Inflammatory macrophage (primary cell): Measurements from ENCODE around the gene LDLRAD3.
"Not testable (repeated sequence)": the region's sequence is repeated elsewhere in the genome, so short reads cannot be mapped to it uniquely, and the experiment has no call there.

Source experiments
- DNase-seq, 2 donors: peaks; one replicate each; pipeline ENCODE4 v3.0.0-alpha.2; 2020 to 2022

The LDLRAD3 gene

DNA sequence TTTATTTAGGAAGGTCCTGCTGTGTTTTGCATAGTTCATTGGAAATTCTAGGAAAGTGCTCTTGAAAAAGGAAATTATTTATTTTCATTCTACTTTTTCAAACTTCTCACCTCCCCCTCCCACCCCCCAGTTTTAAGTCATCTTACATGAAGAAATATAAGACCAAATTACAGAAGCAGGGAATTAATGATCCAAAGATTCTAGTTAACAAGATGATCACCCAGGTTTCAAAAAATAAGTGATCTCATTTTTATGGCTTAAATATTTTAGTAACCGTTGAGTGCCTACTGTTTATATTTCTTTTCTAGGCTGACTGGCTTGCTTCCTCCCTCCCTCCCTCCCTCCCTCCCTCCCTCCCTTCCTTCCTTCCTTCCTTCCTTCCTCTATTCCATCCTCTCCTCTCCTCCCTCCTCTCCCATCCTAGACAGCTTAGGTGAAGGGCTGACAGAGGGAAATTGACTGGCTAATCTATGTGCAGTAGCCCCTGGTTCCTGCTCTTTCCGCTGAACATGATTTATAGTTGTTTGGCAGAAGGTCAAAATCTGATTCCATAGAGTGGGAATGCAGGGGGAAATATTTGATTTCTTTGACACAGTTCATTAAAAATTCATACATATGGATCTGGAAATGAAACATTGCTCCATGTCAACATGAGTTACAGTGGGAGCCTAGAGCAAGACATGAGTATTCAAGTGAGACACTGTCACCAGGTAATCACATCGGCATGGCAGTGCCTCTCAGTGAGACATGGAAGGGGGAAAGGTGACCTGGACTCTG lies 221.9 kb downstream of the LDLRAD3 start:
- no peak for DNase-seq

DNA sequence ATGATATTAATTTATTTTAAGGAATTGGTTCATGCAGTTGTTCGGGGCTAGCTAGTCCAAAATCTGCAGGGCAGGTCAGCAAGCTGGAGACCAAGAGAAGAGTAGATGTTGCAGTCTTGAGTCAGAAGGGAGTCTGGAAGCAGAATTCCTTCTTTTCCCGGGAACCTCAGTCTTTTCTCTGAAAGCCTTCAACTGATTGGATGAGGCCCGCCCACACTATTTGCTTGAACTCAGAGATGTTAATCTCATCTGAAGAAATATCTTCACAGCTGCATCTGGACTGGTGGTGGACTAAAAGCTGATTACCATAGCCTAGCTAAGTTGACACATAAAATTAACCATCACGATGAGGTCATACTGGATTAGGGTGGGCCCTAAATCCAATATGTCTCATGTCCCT lies 223.2 kb downstream of the LDLRAD3 start:
- no peak for DNase-seq

DNA sequence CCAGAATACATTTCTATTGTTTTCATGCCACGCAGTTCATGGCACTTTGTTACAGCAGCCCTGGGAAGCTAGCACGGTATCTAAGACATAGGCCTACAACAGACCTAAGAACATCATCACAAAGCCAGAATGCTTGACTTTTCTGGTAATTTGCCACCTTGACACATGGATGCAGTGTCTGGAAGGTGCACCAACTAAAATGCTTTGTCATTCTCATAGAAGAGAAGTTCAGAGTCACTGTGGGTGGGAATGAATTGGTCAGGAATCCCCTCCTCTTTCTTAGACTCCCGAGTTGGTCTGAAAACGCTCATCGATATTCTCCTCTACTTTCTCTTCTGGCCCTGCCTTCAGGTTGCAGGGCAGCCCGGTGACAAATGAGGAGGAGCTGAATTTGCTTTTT lies 223.9 kb downstream of the LDLRAD3 start:
- DNase-seq, result no peak

DNA sequence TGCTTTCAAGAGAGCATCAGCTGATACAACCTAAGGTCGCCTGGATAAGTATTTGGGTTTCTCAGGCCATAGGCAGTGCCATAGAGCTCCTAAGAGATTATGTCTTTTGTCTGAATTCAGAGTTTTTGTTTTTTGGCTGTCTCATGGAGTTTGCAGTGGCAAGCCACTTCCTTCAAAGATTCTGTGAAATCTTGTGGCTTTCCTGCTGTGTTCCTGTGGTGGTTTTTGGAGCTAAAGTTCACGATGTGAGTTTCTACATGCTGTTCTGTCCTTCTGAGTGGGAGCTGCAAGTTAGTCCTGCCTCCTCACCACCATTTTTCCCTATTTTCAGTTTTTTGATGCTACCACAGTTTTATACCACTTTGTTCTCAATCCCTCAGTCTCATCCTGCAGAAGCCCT lies 234.0 kb downstream of the LDLRAD3 start:
- peak; percentile 72 to 75 for DNase-seq

DNA sequence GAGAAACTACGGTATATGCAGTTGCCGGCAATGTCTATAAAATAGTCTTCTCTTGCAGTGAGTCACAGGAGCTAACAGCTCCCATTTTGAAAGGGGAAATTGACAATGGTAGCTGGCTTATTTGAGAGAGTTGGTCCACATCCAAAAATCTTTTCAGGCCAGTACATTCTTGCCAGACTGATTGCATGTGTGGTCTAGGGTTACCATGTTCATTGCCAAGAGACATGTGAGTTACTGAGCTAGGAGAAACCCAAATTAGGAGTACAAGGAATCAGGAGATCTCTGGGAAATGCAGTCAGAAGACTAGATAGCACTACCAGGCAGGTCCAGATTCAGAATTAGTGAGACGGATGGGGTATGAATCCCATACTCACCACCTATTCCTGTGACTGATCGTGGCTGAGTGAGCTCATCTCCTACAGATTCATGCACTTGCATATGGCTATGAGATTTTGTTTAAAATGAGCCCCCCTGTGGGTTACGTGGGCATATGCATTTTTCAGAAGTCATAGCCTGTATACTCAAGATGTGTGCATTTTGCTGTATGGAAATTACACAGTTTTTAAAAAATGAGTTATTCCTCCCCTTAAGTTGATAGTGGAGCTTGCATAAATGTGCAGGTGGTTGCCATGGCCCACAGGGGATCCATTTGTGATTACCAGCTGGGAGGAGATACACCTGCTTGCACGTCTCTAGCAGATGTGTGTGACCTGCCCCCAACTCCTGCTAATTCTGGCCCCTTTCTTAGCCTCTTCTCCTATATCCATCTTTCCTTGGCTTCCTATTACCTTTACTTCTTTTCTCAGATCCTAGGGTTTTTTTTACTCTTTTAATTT lies 242.7 kb downstream of the LDLRAD3 start:
- DNase-seq, result no peak

DNA sequence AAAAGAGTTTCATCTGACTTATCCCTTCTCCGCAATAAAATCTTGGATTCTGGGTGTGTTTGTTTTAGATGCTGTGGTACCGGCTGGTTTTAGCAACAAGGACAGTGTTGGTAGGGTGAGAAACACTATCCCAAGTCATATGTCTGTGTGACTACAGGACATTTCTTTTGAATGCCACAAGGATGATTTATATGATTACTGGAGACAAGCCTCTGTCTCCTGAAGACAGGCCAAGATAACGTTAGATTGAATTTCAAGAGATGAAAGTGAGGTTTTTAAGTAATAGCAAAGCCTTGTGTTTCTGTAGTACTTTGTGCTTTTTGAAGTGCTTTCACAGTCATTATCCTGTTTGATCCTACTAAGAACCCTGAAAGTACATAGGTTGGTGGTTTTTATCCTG lies 243.8 kb downstream of the LDLRAD3 start:
- DNase-seq, result no peak

DNA sequence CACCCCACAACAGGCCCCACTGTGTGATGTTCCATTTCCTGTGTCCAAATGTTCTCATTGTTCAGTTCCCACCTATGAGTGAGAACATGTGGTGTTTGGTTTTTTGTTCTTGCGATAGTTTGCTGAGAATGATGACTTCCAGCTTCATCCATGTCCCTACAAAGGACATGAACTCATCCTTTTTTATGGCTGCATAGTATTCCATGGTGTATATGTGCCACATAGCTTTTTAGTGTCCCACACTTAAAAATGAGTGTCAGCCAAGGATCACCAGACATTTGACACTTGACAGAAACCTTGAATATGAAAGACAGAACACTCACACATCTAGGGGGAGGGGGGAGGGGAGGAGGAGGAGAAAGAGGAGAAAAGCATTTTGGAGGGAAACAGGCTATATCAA lies 245.9 kb downstream of the LDLRAD3 start:
- not testable (repeated sequence) for DNase-seq

DNA sequence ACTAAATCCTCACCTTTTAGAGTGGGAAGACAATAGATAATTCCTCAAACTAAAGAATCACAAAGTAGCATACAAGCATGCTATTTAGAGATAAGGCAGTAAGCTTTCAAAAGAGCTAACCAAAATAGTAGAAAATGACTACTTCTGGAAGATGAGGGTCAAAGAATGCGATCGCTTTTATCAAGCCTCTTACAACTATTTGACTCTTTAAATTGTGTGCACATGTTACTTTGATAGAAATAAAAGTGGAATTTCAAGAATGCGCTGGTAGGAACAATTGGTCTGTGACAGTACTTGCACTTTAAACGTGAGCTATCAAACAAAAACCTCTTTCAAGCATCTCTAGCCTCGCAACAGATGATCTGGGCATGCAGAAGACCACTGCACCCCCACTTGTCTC lies 248.1 kb downstream of the LDLRAD3 start:
- no peak for DNase-seq

DNA sequence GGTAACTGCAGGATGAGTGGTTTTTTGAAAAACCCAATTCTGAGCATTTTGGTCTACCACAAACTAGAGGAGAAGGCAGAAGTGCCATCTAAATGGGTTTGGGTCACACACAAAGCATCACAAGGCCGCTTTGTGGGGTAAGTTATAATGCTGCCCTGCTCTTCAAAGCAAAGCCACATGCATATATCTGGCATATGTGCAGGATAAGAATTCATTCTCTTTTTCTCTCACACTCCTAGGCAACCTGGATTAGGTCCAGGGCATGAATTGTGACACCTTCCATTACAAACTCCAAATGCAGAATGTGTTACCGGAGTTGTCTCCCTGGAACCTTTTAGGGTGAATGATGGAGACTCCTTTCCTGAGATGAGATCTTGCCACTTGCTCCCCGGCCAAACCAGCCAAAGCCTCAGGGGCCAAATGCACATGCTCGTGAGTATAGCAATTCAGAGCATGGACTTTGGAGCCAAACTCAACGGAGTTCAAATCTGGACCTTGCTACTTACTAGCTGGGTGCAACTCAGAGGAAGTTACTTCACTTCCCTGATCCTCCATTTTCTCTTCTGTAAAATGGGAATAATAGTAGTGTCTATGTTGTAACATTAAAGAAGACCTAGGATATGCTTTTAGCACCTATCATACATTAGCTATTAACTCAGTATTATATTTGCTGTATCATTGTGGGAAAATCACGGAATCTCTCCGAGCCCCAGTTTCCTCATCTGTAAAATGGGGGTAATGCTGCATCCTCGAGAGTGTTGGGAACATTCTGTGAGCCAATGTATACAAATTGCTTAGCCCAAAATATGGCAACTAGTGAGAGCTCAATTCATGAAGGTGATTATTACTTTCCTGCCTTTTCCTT lies 248.8 kb downstream of the LDLRAD3 start:
- no peak for DNase-seq

DNA sequence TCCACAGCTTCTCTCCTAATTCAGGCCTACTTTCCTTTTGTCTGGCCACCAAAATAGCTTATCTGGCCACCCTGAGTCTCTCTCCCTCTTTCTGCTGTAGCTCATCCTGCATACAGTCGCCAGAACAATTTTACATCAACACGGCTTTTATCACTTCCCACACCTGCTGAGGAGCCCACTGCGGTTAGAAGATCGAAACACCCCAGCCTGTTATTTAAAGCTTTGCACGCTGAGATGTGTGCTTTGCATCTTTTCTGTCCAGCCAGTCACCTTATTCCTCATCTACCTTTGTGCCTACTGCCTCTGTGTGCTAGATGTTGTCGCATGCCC lies 249.4 kb downstream of the LDLRAD3 start:
- no peak for DNase-seq

DNA sequence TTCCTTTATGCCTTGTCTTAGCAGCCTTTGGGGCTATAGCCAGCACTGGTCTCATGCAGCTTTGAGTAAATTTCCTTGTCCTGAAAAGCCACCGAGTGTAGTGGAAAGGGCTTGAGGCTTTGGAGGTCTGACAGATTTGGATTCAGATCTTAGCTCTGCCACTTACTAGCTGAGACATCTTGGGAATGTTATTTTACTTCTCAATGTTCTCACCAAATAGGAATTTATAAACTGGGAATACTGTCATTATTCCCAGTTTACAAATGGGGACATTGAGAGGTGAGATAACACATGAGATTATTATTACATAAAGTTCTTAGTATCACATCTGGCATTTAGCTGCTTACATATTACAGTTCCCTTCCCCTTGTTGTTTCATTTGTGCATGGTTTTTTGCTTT lies 249.9 kb downstream of the LDLRAD3 start:
- DNase-seq, result no peak

DNA sequence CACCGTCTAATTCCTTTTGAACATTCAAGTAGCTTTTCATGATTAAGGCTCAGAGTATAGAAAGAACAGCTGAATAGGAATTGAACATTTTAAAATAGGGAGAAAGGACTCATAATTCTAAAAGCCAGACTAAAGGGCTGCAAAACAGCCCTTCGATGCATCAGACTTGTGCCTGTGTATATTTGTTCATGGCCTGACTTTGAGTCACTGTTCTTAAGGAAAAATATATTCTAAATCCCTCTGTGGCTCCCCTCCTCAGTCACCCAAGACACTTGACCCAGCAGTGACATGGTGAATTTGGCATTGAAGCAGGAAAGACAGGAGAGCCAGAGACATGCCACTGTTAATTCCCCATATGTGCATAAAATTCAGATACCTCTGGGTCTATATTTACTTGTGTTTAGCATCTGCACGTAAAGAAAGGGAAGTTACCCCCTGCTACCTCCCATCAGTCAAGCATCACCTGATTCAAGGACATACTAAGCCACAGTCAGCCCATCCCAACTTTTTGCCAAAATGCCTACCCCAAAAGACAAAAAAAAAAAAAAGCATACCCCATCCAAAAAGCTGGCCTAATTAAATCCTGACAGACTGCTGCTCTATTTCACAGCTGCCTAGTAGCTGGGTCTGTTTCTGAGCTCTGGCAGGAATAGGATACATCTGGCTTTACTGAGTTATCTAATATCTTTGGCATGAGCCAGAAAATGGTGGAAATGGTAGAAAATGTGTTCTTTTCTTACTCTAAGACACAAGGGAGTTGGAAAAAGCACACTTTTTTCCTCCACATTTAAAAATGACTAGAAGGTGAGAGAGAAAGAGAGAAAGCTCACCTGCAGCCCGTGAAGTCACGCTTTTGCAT lies 251.9 kb downstream of the LDLRAD3 start:
- no peak for DNase-seq

DNA sequence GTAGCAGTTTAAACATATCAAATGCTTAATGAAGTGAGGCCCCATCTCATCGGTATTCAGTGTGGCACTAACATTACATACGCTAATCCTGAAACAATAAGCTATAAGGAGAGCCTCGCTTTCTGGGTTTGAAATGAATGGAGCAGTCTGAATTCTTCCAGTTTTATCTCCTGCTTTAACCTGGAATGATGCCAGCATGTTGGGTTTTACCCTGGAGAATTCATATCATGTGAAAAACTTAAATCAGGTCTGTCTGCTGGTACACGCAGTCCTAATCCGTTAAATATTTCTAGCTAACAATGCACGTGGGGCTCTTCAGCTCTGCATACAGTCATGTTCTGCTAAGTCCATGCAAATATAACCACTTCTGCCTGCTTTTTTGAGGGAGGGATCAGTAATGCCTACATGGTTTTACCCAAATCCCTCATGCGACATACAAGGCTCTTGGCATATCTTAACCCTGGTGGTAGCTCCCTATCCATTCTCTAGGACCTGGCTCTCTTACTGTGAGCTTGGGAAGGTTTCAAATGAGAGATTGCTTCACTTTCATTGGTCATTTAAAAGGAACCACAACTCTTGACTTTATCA lies 252.6 kb downstream of the LDLRAD3 start:
- no peak for DNase-seq

DNA sequence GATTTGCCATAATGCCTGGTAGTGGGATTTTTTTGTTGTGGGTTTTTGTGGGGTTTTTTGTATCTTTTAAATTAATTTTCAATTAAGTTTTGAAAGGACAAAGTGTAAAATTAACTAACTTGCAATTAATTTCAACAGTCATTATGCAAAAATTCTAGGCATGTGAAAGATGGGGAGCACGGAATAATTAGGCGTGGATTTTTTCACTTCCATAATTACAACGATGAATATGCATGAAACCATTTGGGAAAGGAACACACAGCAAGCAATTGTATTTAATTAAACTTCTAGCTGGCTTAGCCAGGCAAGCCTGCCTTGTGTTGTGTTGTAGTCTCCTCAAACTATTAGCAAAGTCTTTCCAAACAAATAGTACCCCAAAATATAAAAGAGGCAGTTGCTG lies 257.5 kb downstream of the LDLRAD3 start:
- no peak for DNase-seq

DNA sequence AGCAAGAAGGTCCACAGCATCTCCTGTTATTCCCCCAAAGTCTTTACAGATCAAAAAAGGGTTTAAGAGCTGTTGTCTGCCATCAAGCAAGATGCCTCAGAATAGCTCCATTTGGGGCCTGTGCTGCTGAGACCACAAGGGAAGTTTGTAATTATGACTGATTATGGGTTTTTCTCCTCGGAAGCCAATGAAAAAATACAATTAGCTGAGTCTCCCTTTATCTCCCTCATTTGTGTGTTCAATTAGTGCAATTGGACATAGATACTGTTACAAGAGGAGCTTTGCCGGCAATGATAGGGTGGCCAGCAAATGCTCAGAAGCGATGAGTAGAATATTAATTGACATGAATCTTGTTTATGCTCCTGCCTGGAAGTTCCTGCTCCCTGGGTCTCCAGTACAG lies 261.7 kb downstream of the LDLRAD3 start:
- DNase-seq, result no peak

DNA sequence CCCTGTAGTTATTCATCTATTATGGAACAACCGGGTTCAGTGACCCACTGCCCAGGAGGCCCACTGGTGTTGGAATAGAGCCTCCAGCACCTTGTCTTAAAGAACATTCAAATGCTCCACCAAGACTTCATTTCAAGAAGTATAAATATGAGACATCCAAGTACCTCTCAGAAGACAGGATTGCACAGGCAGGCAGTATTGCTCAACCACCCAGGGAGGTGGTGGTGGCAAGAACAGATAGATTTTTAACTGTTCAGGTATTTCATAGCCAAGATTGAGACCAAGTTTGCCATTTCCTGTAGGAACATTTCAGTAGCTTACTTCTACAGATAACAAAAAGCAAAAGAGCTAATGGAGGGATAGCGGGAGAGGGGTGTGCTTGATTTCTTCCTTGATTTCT lies 266.7 kb downstream of the LDLRAD3 start:
- no peak for DNase-seq

DNA sequence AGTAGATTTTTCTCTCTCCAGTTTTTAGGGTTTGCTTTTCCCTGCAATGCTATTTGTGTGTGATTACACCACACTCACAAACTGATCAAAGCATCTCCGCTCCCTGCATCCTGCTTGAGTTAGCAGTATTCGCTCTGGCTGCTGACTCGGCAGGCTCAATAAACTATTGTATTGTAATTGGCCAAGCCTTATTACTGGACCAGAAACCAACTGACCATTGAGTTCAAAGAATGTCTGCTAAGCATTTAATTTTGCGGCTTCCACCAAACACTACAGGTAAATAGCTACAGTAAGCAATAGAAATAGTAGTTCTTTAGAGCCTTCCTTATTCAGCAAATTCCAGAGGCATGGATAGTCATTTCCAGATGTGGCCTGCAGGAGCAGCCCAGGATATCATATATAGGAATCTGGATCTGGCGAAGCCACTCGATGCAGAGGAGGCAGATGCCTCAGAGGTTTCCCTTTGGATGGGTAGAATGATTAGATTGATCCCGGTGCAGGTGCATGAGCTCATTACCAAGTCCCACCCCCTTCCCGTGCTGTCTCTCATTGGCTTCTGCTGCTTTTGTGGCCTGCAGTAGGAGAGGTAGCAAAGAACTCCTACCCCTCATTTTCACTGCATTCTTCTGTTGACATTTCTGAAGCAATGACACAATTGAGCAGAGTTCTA lies 268.0 kb downstream of the LDLRAD3 start:
- DNase-seq, result no peak

DNA sequence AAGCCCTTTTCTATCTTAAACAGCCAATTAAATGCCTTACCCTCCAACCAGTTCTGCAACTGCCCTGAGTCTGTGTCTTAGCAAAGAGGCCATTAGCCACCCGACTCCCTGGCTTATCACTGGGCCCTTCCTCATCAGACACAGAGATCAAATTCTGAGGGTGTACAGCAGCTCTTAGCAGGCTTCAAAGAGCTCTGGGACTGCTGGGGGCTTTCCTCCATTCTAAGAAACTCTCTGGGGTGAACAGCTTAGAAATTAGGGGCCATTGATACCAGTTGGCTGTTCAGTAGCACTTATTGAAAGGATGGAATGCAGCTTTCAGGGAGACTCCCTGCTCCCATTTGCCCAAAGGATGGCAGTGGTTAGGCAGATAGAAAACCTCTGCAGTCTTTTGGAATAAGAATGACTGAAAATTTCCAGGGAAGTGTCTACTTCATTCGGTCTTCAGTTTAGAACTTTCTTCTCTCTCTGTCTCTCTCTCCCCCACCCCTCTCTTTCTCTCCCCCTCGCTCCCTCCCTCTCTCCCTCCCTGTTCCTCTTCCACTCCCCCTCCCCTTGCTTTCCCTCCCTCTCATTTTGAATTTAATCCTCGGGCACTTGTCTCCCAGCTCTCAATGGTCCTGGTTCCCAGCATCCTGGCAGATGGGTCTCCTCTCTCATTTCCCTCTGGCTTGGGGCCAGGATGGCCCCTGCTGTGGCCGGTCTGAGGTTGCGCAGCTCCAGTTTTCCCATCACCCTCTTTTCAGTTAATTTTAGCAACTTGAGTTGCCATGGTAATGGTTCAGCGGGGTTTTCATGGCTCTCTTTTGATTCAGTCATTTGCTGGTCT lies 268.9 kb downstream of the LDLRAD3 start:
- no peak for DNase-seq

DNA sequence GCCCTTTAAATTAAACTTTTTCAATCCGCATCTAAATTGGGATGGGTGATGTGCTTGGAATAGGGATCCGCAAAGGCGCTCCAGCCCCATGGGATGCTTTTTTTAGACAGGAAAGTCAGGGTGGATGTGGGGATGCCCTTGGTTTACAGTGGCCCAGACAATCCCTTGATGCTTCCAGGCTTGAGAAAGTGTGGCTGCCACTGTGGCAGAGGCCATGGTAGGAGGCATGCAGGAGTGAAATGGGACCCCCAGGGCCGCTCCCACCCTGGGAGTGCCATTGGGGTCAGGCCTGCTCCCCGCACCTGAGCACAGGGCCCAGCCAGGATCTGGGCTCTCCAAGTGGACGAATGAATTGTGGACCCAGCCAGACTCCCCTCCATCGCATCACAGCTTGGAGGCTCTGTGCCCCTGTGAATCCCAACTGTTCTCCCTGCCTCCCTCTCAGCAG lies 269.6 kb downstream of the LDLRAD3 start:
- DNase-seq, result no peak

DNA sequence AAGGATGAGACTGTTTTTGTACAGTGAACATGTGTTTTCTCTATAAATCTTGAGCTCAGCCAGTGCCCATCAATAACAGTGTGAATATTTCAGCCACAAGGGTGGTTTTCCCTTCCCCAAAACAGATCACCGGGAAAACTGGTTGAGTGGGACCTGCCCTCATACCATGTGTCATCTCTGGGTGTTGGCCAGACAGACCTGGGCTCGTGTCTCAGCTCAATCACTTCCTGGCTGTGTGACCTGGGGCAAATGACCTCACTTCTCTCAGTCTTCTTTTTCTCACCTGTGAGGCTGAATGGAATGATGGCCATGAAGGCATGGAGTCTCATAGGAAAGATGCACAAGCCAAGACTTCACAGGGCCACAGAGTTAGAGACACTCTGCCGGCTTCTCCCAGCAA lies 270.6 kb downstream of the LDLRAD3 start:
- DNase-seq, result no peak
